T-helper 17 cell (primary cell): Measurements from ENCODE around the gene PLCG2. TPM values are rescaled to one million over a fixed set of nuclear protein-coding genes. Genes with fewer than 3 reads are reported as not detected.
A peak's percentile ranks its signal among the peaks of the same experiment; 100 is the strongest.
"Not testable (repeated sequence)": the region's sequence is repeated elsewhere in the genome, so short reads cannot be mapped to it uniquely, and the experiment has no call there.

Experiments
- ATAC-seq: fragments of 150-1000 bp; cut with Tn5 transposase; 2 replicates; pipeline ENCODE4 v1.10.0; 2021; ENCODE audit warnings: mild to moderate bottlenecking, moderate library complexity
- DNase-seq, 3 donors: peaks; one replicate each; pipeline versions ENCODE4 v3.0.0 to v3.0.0-alpha.2; 2020 to 2021
- H3K9me3 ChIP-seq: one replicate; pipeline ENCODE4 v1.7.0; 2013; ENCODE audit warnings: low read length, mild to moderate bottlenecking; ENCODE audit not compliant: control insufficient read depth, poor library complexity, severe bottlenecking
- H3K27ac Mint-ChIP-seq: one replicate; pipeline ENCODE4 v1.8.0; 2022; ENCODE audit warnings: mild to moderate bottlenecking, moderate library complexity, mixed read lengths
- H3K27me3 Mint-ChIP-seq: one replicate; pipeline ENCODE4 v1.8.0; 2022; ENCODE audit warnings: mixed read lengths
- H3K36me3 Mint-ChIP-seq: one replicate; pipeline ENCODE4 v1.8.0; 2022; ENCODE audit warnings: low read depth, mixed read lengths
- H3K4me1 Mint-ChIP-seq: one replicate; pipeline ENCODE4 v1.8.0; 2022; ENCODE audit warnings: mild to moderate bottlenecking, mixed read lengths
- H3K4me3 Mint-ChIP-seq: one replicate; pipeline ENCODE4 v1.8.0; 2022; ENCODE audit warnings: mild to moderate bottlenecking, moderate library complexity, mixed read lengths
- total RNA-seq, 4 donors: library from RNA in 2 of 4; stranded (reverse) in 2 of 4; gene quantifications; one replicate each; pipeline ENCODE4 v1.2.3 and lab custom pipeline; 2022 to 2026

Gene PLCG2
- 10 to 100 TPM in 1 of 2 donors, 1 to 10 TPM in 1; 4.2 to 16.2 TPM for total RNA-seq
- total RNA-seq (lab: John Stamatoyannopoulos, UW), result 0.45 to 1.3 reads per million in 2 donors

DNA sequence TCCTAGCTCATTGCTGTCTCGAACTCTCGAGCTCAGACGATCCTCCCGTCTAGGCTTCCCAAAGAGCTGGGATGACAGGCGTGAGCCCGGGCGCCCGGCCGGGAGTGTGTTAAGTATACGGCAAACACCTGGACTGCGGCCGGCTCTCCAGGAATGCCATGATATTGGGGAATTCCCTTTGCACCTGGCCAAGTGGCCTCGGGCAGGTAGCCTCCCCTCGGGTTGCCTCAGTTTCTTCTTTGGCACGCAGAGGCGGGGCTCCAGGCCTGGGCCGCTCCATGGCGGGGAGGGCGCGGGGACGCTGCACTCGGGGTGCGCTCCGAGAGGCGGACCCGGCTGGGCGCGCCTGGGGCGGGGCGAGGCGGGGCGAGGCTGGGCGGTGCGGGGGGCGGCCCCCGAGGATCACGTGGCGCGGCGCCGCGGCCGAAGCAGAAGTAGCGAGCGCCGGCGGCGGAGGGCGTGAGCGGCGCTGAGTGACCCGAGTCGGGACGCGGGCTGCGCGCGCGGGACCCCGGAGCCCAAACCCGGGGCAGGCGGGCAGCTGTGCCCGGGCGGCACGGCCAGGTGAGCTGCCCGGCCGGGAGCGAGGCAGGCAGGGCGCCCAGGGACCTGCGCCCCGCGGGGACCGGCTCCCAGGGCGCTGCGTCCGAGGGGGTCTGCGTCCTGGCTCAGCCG lies at the start of gene PLCG2:
Gene PLCG2, plus strand, starts transcription at position 431 of the 675 bp plus-strand sequence. CDS start 6,699 bp downstream, outside the sequence.
- Mint-ChIP-seq H3K27me3 (peaks cover 27% of the 10 kb centered on the region), H3K27ac (no peak within 1 kb of the TSS), H3K4me1 (peaks cover 7% of the 10 kb centered on the region), H3K36me3 (peaks cover 3% of the 10 kb centered on the region), H3K4me3 (peak within 1 kb of the TSS; percentile 92)
- ATAC-seq (peak; percentile 97), DNase-seq (peak; percentile 49 to 59 (median 56))
- H3K9me3 ChIP-seq, result no peaks in the 10 kb centered on the region

DNA sequence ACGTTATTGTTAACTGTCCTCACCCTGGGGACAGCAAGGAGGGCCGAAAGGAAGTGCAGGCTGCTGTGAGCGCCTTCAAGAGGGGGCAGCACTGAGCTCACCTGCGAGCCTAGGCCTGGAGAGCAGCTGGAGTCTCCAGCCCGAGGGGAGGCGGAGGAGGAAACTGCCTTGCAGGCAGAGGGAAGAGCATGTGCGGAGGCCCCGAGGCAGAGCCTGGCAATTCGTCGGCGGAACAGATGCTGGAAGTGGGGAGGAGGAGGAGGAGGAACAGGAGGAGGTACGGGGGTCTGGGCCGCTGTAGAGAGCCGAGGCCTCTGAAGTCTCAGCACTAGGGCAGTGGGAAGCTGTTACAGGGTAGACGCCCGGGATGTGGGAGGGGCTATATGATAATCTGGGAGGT lies 49.6 kb upstream of the PLCG2 start:
- ATAC-seq (no peak), DNase-seq (no peak)
- H3K27ac Mint-ChIP-seq, result peak overlapping the region; percentile 91
- H3K9me3 ChIP-seq, result no peaks in the 10 kb centered on the region
- H3K36me3 Mint-ChIP-seq, result no peaks in the 10 kb centered on the region
- H3K4me1 Mint-ChIP-seq, result peaks cover 18% of the 10 kb centered on the region
- peak overlapping the region; percentile 83 for H3K4me3 Mint-ChIP-seq
- H3K27me3 Mint-ChIP-seq, result no peaks in the 10 kb centered on the region

- ATAC-seq, result peak; percentile 90
Observed at GRCh38 chr16:81730090-81731051, 48.7 kb upstream of the PLCG2 start.

GRCh38 chr16:81731649-81732048 lies 47.4 kb upstream of the PLCG2 start:
- no peak overlapping the region for H3K4me3 Mint-ChIP-seq
- no peaks in the 10 kb centered on the region for H3K36me3 Mint-ChIP-seq
- H3K27ac Mint-ChIP-seq, result peak overlapping the region; percentile 91
- H3K27me3 Mint-ChIP-seq, result no peaks in the 10 kb centered on the region
- peaks cover 18% of the 10 kb centered on the region for H3K4me1 Mint-ChIP-seq
- H3K9me3 ChIP-seq, result no peaks in the 10 kb centered on the region
- ATAC-seq, result no peak
- no peak for DNase-seq

More at GRCh38 chr16:81730090-81731051, 48.7 kb upstream of the PLCG2 start:
- H3K36me3 Mint-ChIP-seq, result no peaks in the 10 kb centered on the region
- H3K9me3 ChIP-seq, result no peaks in the 10 kb centered on the region
- H3K4me3 Mint-ChIP-seq, result peak overlapping the region; percentile 96
- DNase-seq, result peak; percentile 35 to 56 (median 49)
- peaks cover 18% of the 10 kb centered on the region for H3K4me1 Mint-ChIP-seq
- H3K27me3 Mint-ChIP-seq, result no peaks in the 10 kb centered on the region
- H3K27ac Mint-ChIP-seq, result peak overlapping the region; percentile 91

DNA sequence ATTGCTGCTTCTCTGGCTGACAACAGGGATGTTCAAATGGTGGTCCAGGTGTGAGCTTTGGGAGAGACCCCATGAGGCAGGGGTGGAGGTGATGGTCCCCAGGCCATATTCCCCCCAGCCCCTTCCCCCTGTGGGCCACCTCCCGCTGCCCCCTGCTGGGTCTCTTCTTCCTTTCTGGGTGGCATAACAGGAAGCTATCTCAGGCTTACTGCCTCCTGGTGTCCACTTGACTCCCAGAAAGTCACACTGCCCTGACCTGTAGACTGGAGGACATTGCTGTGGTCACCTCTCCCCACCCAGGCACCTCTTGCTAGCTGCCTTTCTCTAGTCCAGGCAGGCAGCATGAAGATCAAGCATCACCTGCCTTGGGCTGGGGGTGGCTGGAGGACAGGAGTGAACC lies 46.4 kb upstream of the PLCG2 start:
- no peak for ATAC-seq
- no peak overlapping the region for H3K4me3 Mint-ChIP-seq
- DNase-seq, result no peak
- H3K36me3 Mint-ChIP-seq, result no peaks in the 10 kb centered on the region
- H3K4me1 Mint-ChIP-seq, result peaks cover 19% of the 10 kb centered on the region
- H3K9me3 ChIP-seq, result no peaks in the 10 kb centered on the region
- no peaks in the 10 kb centered on the region for H3K27me3 Mint-ChIP-seq
- peak overlapping the region; percentile 91 for H3K27ac Mint-ChIP-seq

DNA sequence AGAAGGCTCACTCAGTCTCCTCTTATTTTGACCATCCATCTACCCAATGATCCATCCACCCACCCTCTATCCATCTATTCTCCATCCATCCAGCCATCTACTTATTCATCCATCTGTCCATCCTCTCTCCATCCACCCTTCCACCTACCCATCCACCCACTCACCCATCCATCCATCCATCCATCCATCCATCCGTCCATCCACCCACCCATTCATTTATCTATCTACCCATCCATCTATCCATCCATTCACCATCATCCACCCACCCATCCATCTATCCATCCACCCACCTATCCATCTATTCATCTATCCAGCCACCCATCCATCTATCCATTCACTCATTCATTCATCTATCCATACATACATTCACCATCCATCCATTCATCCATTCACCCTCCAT lies 45.8 kb upstream of the PLCG2 start:
- H3K27me3 Mint-ChIP-seq, result no peaks in the 10 kb centered on the region
- DNase-seq (no peak), ATAC-seq (no peak)
- H3K4me1 Mint-ChIP-seq, result peaks cover 25% of the 10 kb centered on the region
- no peaks in the 10 kb centered on the region for H3K9me3 ChIP-seq
- H3K4me3 Mint-ChIP-seq, result no peak overlapping the region
- no peaks in the 10 kb centered on the region for H3K36me3 Mint-ChIP-seq
- no peak overlapping the region for H3K27ac Mint-ChIP-seq

- no peaks in the 10 kb centered on the region for H3K27me3 Mint-ChIP-seq
- no peaks in the 10 kb centered on the region for H3K36me3 Mint-ChIP-seq
- H3K9me3 ChIP-seq, result no peaks in the 10 kb centered on the region
- H3K4me3 Mint-ChIP-seq, result no peak overlapping the region
- ATAC-seq, result no peak
- H3K4me1 Mint-ChIP-seq, result peaks cover 16% of the 10 kb centered on the region
- no peak for DNase-seq
- peak overlapping the region; percentile 2 for H3K27ac Mint-ChIP-seq
Observed at GRCh38 chr16:81734632-81735434, 44.3 kb upstream of the PLCG2 start.

- Mint-ChIP-seq H3K4me1 (peaks cover 8% of the 10 kb centered on the region), H3K27ac (peak overlapping the region; percentile 39), H3K4me3 (peak overlapping the region; percentile 72), H3K27me3 (peaks cover 3% of the 10 kb centered on the region), H3K36me3 (no peaks in the 10 kb centered on the region)
- DNase-seq, result peak; percentile 63 to 80 (median 69)
- peak; percentile 93 for ATAC-seq
- H3K9me3 ChIP-seq, result no peaks in the 10 kb centered on the region
Observed at GRCh38 chr16:81737885-81738536, 41.1 kb upstream of the PLCG2 start.

DNA sequence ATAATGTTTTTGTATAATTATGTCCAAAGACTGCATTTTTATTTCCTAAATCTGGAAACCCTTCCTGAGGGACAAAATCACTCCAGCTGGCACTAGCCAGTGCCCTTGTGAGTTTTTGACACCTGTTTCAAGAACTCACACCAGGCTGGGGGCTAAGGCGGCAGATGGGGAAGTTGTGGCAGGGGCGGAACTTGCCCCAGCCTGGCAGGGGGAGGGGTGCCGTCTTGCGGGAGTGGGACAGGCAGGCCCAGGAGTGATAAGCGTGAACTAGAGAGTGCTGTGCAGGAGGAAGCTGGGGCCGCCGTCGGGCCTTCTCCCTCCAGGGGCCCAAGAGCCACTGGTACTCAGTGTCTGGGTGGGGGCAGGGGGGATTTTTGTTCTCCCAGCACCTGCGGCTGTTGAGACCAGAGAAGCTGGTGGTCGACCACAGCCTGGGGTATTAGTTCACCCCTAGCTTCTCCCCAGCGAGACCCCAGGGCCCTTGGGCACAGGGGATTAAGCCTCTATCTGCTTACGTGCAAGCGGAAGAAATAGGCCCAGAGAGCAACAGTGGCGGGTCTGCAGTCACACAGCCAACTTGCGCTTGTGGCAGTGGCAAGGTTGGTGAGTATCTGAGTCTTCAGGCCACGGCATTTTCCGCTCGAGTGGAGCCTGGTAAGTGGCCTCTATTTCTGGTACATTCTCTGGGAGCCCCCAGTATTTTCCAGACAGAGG lies 40.2 kb upstream of the PLCG2 start:
- no peak for DNase-seq
- Mint-ChIP-seq H3K4me3 (no peak overlapping the region), H3K4me1 (peaks cover 8% of the 10 kb centered on the region), H3K27me3 (peaks cover 9% of the 10 kb centered on the region), H3K27ac (no peak overlapping the region), H3K36me3 (no peaks in the 10 kb centered on the region)
- peak; percentile 45 for ATAC-seq
- H3K9me3 ChIP-seq, result no peaks in the 10 kb centered on the region

DNA sequence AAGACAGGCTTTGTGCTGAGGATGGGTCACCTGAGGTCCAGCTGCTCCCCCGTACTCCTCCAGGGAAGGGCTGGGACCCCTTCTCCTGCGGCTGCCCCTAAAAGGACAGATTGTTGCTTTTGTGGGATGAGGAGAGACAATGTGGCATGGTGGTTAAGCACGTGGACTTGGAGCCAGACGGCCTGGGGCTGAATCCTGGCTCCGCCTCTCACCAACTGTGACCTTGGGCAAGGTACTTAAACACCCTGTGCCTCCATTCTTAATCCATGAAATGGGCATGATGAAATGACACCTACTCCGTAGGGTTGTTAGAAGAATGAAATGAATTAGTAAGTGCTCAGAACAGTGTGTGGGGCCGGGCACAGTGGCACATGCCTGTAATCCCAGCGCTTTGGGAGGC lies 39.6 kb upstream of the PLCG2 start:
- ATAC-seq, result no peak
- no peak for DNase-seq
- peaks cover 9% of the 10 kb centered on the region for H3K27me3 Mint-ChIP-seq
- H3K4me3 Mint-ChIP-seq, result no peak overlapping the region
- H3K9me3 ChIP-seq, result no peaks in the 10 kb centered on the region
- peaks cover 8% of the 10 kb centered on the region for H3K4me1 Mint-ChIP-seq
- no peaks in the 10 kb centered on the region for H3K36me3 Mint-ChIP-seq
- H3K27ac Mint-ChIP-seq, result no peak overlapping the region

GRCh38 chr16:81740169-81740568 lies 38.9 kb upstream of the PLCG2 start:
- Mint-ChIP-seq H3K4me3 (no peak overlapping the region), H3K27me3 (peaks cover 9% of the 10 kb centered on the region), H3K27ac (no peak overlapping the region), H3K4me1 (peaks cover 8% of the 10 kb centered on the region), H3K36me3 (no peaks in the 10 kb centered on the region)
- no peaks in the 10 kb centered on the region for H3K9me3 ChIP-seq
- DNase-seq (no peak), ATAC-seq (no peak)

GRCh38 chr16:81741430-81741770 lies 37.7 kb upstream of the PLCG2 start:
- not testable (repeated sequence) for H3K27me3 Mint-ChIP-seq, H3K36me3 Mint-ChIP-seq, DNase-seq, H3K4me3 Mint-ChIP-seq, ATAC-seq, H3K27ac Mint-ChIP-seq, H3K9me3 ChIP-seq
- H3K4me1 Mint-ChIP-seq, result peaks cover 14% of the 10 kb centered on the region
